Renal cortex interstitium (tissue), 15 donors: Measurements from ENCODE around the gene RNF225. TPM values are rescaled to one million over a fixed set of nuclear protein-coding genes. Genes with fewer than 3 reads are reported as not detected.
"Not testable (repeated sequence)": the region's sequence is repeated elsewhere in the genome, so short reads cannot be mapped to it uniquely, and the experiment has no call there.

Source experiments
- DNase-seq, 11 donors: peaks; one replicate each; pipeline ENCODE4 v3.0.0-alpha.2; 2013; ENCODE audit warnings: low read depth in 9 of 11, low spot score in 4 of 11; ENCODE audit errors: extremely low read depth in 1 of 11
- long read RNA-seq, 16 experiments: transcript quantifications; one replicate each; lab custom pipeline, GENCODE V29; 2026
- polyA plus RNA-seq, 3 donors: library from polyadenylated mRNA; unstranded; fragments of 120-200 nt; gene quantifications; one replicate each; pipeline ENCODE4 v1.2.1, GENCODE V29; 2013; ENCODE audit not compliant: insufficient read length in 3 of 3

The RNF225 gene
- not detected for polyA plus RNA-seq
- long read RNA-seq, donor 1, result 0 reads
- long read RNA-seq, donor 2, result 0 reads
- long read RNA-seq, donor 3, result 0 reads
- long read RNA-seq, donor 4, result 0 reads
- long read RNA-seq, donor 5, result 0 reads
- long read RNA-seq, donor 6, result 0 reads
- long read RNA-seq, donor 7, result 0 reads
- long read RNA-seq, donor 8, result 0 reads
- long read RNA-seq, donor 9, result 0 reads
- long read RNA-seq, donor 10, result 0 reads
- long read RNA-seq, donor 11, result 0 reads
- long read RNA-seq, donor 12, result 0 reads
- long read RNA-seq, donor 13, result 0 reads
- long read RNA-seq, donor 14, result 0 reads
- long read RNA-seq, donor 15, result 0 reads
- long read RNA-seq, donor 16, result 0 reads

- no peak for DNase-seq
These were observed at the start of gene RNF225 for GRCh38 chr19:58395220-58395978. Gene RNF225 (plus strand): TSS chr19:58395656. CDS start chr19:58396090, 434 bp downstream.

- no peak for DNase-seq
These were observed 48.2 kb upstream of the RNF225 start for GRCh38 chr19:58346961-58347929.

GRCh38 chr19:58348080-58348479 is 47.4 kb upstream of the RNF225 start:
- DNase-seq, result not testable (repeated sequence)

DNA sequence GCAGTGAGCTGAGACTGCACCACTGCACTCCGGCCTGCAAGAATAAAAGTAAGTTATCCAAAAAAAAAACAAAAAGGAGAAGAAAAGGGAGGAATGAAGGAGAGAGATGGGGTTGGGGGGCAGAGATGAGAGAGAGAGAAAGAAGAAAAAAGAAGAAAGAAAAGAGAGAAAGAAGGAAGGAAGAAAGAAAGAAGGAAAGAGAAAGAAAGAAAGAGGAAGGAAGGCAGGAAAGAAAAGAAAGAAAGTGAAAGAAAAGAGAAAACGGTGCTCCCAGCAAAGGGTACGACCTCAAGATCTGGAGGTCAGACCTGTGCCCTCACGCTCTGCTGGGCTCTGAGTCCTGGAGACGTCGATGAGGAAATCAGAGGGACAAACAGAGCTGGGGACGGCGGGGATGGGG is 45.9 kb upstream of the RNF225 start:
- DNase-seq, result no peak

- DNase-seq, result peak in 1 of 11 donors; percentile 24
These were observed 45.2 kb upstream of the RNF225 start for GRCh38 chr19:58350001-58350861.

DNA sequence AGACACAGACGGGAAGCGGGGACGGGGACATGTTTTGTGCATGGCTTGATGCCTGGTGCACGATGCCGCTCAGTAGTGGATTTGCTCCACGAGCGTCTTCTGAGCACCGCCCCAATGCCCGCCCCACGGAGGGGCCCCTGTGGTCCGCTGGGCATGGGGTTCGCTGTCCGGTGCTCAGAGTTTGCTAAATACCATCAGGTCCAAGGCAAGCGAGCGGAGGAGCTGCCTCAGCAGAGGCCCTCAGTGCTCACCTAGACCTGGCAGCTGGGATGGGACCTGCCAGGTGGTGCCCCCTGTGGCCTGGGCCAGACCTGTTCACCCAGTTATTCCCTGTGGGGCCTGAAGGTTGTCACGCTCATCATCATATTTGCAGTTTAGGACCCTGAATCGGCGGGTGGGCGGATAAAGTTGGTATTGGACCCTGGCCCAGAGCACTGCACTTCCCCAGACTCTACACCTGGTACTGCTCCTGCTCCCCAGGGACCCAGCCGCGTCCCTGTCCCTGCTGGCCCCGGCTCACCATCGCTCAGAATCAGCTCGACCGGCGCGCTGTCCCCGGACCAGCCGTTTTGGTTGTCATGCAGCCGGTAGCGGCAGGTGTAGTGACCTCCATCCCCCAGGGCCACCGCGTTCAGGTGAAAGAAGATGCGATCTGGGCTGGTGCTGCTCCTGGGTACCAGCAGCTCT is 44.4 kb upstream of the RNF225 start:
- DNase-seq, result no peak

- no peak for DNase-seq
These were observed 43.9 kb upstream of the RNF225 start for GRCh38 chr19:58351558-58351878.

DNA sequence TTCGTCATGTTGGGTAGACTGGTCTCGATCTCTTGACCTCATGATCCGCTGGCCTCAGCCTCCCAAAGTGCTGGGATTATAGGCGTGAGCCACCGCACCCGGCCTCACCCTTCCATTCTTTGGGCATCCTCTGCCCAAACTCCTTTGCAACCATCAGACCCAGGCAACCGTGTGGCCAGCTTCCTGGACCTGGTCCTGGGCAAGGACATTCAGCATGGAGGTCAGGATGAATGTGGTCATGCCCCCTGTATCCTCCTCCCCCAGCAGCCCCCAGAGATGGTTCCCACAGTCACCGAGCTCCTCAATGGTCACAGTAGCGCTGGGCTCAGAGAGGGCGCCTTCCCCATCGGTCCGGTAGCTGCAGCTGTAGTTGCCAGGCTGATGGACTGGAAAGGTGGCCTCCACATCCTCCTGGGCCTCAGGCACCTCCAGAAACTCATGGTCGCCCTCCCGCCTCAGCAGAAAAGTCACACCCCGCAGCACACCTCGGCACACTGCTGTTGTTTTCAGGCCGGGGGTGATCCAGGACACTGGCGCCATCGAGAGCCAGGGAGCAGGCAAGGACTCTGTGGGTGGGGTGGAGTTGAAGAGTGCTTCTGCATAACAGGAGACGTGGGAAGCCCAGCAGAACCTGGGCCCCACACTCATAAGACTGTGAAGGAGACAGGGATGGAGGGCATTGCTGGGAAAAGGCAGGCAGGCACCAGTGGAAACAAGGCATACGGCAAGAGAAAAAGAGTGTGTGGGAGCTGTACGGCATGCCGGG is 43.3 kb upstream of the RNF225 start:
- no peak for DNase-seq

DNA sequence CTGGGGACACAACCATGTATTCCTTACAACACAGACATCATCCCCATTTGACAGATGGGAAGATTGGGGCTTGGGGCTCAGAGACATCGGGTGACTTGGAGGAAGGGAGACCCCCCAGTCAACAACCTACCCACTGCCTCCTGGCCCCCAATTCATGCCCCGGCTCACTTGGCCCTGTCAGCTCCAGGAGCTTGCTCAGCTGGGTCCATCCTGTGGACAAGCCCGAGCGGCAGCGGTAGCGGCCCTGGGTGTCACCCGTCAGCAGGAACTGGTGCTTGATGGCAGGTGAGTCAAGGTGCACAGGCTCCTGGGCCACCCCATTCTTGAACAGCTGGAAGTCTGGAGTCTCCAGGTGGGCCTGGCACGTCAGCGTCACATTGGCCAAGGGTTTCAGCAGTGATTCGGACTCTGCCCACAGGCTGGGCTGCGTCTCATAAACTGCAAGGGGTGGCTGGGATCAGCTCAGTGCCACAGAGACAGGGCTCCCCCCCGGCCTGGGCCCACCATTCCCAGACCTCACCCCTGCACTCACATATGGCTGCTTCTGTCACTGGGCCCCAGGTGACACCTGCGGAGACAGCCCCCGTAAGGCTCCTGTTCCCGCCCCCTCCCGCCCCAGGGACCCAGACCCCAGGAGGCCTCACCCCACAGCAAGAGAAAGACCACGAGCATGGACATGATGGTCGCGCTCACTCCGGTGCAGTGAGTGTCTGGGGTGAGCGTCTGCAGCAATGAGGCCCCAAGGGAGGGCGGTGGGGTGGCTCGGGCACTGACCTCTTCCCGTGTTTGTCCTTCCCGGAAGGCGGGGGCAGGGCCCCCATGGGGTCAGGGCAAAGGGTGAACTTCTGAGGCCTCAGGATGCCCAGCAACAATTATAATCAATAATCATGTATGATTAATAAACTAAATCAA is 42.4 kb upstream of the RNF225 start, which contains the start of gene A1BG:
A1BG (minus strand) TSS at position 733 of the 912 bp plus-strand sequence; CDS start at position 678, 55 bp downstream.
- DNase-seq, result no peak

GRCh38 chr19:58353717-58354477 is 41.6 kb upstream of the RNF225 start:
- no peak for DNase-seq

GRCh38 chr19:58354478-58355030 is 40.9 kb upstream of the RNF225 start:
- no peak for DNase-seq

DNA sequence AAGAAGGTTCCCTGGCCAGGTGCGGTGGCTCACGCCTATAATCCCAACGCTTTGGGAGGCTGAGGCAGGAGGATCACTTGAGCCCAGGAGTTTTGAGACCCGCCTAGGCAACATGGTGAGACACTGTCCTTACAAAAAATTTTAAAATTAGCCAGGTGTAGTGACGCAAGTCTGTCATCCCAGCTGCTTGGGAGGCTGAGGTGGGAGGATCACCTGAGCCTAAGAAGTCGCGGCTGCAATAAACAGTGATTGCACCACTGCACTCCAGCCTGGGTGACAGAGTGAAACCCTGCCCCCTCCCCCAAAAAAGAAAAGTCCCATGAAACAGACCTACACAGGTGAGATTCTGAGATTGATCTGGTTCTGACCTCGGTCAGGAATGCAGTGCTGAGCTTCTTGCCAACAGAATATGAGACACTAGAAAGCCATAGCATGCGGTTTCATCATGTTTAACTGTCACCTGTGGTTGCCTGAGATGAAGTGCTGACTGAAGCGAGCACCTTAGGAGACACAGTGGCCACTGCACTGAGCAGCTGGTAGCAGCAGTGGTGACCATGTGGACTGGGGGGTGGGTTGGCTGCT is 40.1 kb upstream of the RNF225 start:
- no peak for DNase-seq

DNA sequence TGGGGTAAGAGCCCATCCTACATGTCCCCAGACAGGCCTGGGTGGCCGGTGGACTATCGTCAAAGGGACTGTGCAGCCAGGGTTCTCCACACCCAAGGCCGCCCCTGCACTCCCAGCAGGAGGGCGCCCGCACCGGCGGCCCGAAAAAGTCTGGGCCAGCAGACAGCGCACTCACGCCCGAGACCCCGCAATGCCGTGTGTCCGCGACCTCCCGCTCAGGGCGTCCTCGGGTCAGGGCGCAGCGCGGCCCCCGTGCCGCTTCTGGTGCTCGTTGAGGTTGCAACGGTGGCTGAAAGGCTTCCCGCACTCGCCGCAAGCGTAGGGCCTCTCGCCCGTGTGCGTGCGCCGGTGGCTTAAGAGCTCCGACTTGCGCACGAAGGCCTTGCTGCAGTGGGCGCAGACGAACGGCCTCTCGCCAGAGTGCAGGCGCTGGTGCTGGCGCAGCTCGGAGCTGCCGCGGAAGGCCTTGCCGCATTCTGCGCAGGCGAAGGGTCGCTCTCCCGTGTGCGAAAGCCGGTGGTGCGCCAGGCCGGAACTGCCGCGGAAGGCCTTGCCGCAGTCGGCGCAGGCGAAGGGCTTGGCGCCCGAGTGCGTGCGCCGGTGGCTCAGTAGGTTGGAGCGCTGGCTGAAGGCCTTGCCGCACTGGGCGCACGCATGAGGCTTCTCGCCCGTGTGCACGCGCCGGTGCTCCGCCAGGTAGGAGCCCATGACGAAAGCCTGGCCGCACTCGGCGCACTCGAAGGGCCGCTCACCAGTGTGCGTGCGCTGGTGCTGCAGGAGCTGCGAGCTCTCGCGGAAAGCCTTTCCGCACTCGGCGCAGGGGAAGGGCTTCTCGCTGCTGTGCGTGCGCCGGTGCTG is 39.3 kb upstream of the RNF225 start:
- DNase-seq, result peak in 5 of 11 donors; percentile 18 to 40 (median 36)
